ENCODE measurements around the gene HLA-DOA. TPM values are rescaled to one million over a fixed set of nuclear protein-coding genes. Genes with fewer than 3 reads are reported as not detected.

Gene HLA-DOA
- total RNA-seq, 1 donor from 2014 or later, result not detected

- no peak for DNase-seq (ENCODE audit: extremely low spot score, unreplicated experiment)
- peaks cover 7% of the 10 kb centered on the region for H3K4me1 Mint-ChIP-seq (ENCODE audit: unreplicated experiment)
- H3K27me3 Mint-ChIP-seq (ENCODE audit: unreplicated experiment), result peaks cover 75% of the 10 kb centered on the region
- no peak for TF ChIP-seq CTCF (IDR thresholded peaks at IDR 0.05)
- H3K9me3 Mint-ChIP-seq (ENCODE audit: unreplicated experiment), result no peaks in the 10 kb centered on the region
- H3K36me3 Mint-ChIP-seq (ENCODE audit: unreplicated experiment), result no peaks in the 10 kb centered on the region
- H3K4me3 Mint-ChIP-seq (ENCODE audit: unreplicated experiment), result no peak overlapping the region
- no peak overlapping the region for H3K27ac Mint-ChIP-seq (ENCODE audit: unreplicated experiment)
These were observed 7.6 kb upstream of the HLA-DOA start for GRCh38 chr6:33017018-33017417.

GRCh38 chr6:33015798-33016197 lies 6.4 kb upstream of the HLA-DOA start:
- H3K4me1 Mint-ChIP-seq (ENCODE audit: unreplicated experiment), result peaks cover 7% of the 10 kb centered on the region
- H3K27ac Mint-ChIP-seq (ENCODE audit: unreplicated experiment), result no peak overlapping the region
- no peak for DNase-seq (ENCODE audit: extremely low spot score, unreplicated experiment)
- H3K9me3 Mint-ChIP-seq (ENCODE audit: unreplicated experiment), result no peaks in the 10 kb centered on the region
- peaks cover 83% of the 10 kb centered on the region for H3K27me3 Mint-ChIP-seq (ENCODE audit: unreplicated experiment)
- H3K36me3 Mint-ChIP-seq (ENCODE audit: unreplicated experiment), result no peaks in the 10 kb centered on the region
- TF ChIP-seq CTCF (IDR thresholded peaks at IDR 0.05), result no peak
- H3K4me3 Mint-ChIP-seq (ENCODE audit: unreplicated experiment), result no peak overlapping the region

GRCh38 chr6:33014841-33015634 lies 5.6 kb upstream of the HLA-DOA start:
- DNase-seq (ENCODE audit: extremely low spot score, unreplicated experiment), result no peak
- no peaks in the 10 kb centered on the region for H3K9me3 Mint-ChIP-seq (ENCODE audit: unreplicated experiment)
- no peaks in the 10 kb centered on the region for H3K36me3 Mint-ChIP-seq (ENCODE audit: unreplicated experiment)
- no peak overlapping the region for H3K27ac Mint-ChIP-seq (ENCODE audit: unreplicated experiment)
- no peak overlapping the region for H3K4me3 Mint-ChIP-seq (ENCODE audit: unreplicated experiment)
- H3K27me3 Mint-ChIP-seq (ENCODE audit: unreplicated experiment), result peaks cover 82% of the 10 kb centered on the region
- TF ChIP-seq CTCF (IDR thresholded peaks at IDR 0.05), result peak; percentile 78
- H3K4me1 Mint-ChIP-seq (ENCODE audit: unreplicated experiment), result peaks cover 7% of the 10 kb centered on the region

GRCh38 chr6:33013608-33014007 lies 4.2 kb upstream of the HLA-DOA start:
- H3K36me3 Mint-ChIP-seq (ENCODE audit: unreplicated experiment), result no peaks in the 10 kb centered on the region
- no peak overlapping the region for H3K27ac Mint-ChIP-seq (ENCODE audit: unreplicated experiment)
- no peak overlapping the region for H3K4me3 Mint-ChIP-seq (ENCODE audit: unreplicated experiment)
- H3K27me3 Mint-ChIP-seq (ENCODE audit: unreplicated experiment), result peaks cover 77% of the 10 kb centered on the region
- H3K9me3 Mint-ChIP-seq (ENCODE audit: unreplicated experiment), result no peaks in the 10 kb centered on the region
- no peak for DNase-seq (ENCODE audit: extremely low spot score, unreplicated experiment)
- H3K4me1 Mint-ChIP-seq (ENCODE audit: unreplicated experiment), result peaks cover 4% of the 10 kb centered on the region
- no peak for TF ChIP-seq CTCF (IDR thresholded peaks at IDR 0.05)

GRCh38 chr6:33010356-33010755 lies 965 bp upstream of the HLA-DOA start:
- H3K9me3 Mint-ChIP-seq (ENCODE audit: unreplicated experiment), result no peaks in the 10 kb centered on the region
- H3K27me3 Mint-ChIP-seq (ENCODE audit: unreplicated experiment), result peaks cover 62% of the 10 kb centered on the region
- no peak for DNase-seq (ENCODE audit: extremely low spot score, unreplicated experiment)
- H3K4me3 Mint-ChIP-seq (ENCODE audit: unreplicated experiment), result no peak overlapping the region
- H3K36me3 Mint-ChIP-seq (ENCODE audit: unreplicated experiment), result no peaks in the 10 kb centered on the region
- H3K4me1 Mint-ChIP-seq (ENCODE audit: unreplicated experiment), result peaks cover 6% of the 10 kb centered on the region
- H3K27ac Mint-ChIP-seq (ENCODE audit: unreplicated experiment), result no peak overlapping the region
- no peak for TF ChIP-seq CTCF (IDR thresholded peaks at IDR 0.05)

Measured in osteocyte (in vitro differentiated cells).